Progenitor cell of endocrine pancreas (in vitro differentiated cells): Measurements from ENCODE around the gene DCTPP1. TPM values are rescaled to one million over a fixed set of nuclear protein-coding genes. Genes with fewer than 3 reads are reported as not detected.

Experiments
- DNase-seq: peaks from one replicate; pipeline ENCODE4 v3.0.0; 2021; ENCODE audit warnings: low spot score; ENCODE audit not compliant: unreplicated experiment
- H3K27ac Mint-ChIP-seq: 2 replicates; pipeline ENCODE4 v1.8.0; 2021; ENCODE audit warnings: mild to moderate bottlenecking, moderate library complexity, mixed read lengths
- H3K27me3 Mint-ChIP-seq: 2 replicates; pipeline ENCODE4 v1.8.0; 2021; ENCODE audit warnings: mixed read lengths
- H3K36me3 Mint-ChIP-seq: 2 replicates; pipeline ENCODE4 v1.8.0; 2022; ENCODE audit warnings: mixed read lengths; ENCODE audit not compliant: insufficient read depth
- H3K4me1 Mint-ChIP-seq: 2 replicates; pipeline ENCODE4 v1.8.0; 2021; ENCODE audit warnings: low read depth, mixed read lengths
- H3K4me3 Mint-ChIP-seq: 2 replicates; pipeline ENCODE4 v1.8.0; 2021; ENCODE audit warnings: low read depth, mild to moderate bottlenecking, moderate library complexity, mixed read lengths
- H3K9me3 Mint-ChIP-seq: 2 replicates; pipeline ENCODE4 v1.8.0; 2021; ENCODE audit warnings: low read depth, mixed read lengths
- total RNA-seq: library from RNA; stranded (reverse); gene quantifications from 2 replicates; pipeline ENCODE4 v1.2.1, GENCODE V29; 2021
- TF ChIP-seq, protein P1 (sequence below): fragments of 200-600 bp; sonication (generic); IDR thresholded peaks from one replicate; pipeline ENCODE4 v1.5.0; 2021; ENCODE audit warnings: antibody characterized with exemption, mild to moderate bottlenecking; ENCODE audit not compliant: unreplicated experiment

DCTPP1 gene
- total RNA-seq, 1 donor from 2014 or later, result 65.9 TPM

DNA sequence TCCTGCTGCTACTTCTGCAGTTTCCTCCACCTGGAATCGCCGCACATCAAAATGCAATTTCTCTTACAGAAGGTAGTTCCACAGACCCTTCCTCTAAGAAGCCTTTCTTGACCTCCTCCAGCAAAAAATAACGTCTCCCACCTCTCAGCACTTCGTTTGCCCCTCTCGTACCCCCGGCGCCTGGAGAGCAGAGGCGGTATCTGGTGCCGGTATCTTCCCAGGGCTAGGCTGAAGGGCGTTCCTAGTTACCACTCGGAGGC, 482 bp downstream of the DCTPP1 start:
- Mint-ChIP-seq H3K36me3 (peaks cover 16% of the 10 kb centered on the region), H3K27ac (peak overlapping the region; percentile 1), H3K4me3 (no peak overlapping the region), H3K27me3 (no peaks in the 10 kb centered on the region), H3K4me1 (peaks cover 10% of the 10 kb centered on the region), H3K9me3 (no peaks in the 10 kb centered on the region)
- TF ChIP-seq, protein P1, sequence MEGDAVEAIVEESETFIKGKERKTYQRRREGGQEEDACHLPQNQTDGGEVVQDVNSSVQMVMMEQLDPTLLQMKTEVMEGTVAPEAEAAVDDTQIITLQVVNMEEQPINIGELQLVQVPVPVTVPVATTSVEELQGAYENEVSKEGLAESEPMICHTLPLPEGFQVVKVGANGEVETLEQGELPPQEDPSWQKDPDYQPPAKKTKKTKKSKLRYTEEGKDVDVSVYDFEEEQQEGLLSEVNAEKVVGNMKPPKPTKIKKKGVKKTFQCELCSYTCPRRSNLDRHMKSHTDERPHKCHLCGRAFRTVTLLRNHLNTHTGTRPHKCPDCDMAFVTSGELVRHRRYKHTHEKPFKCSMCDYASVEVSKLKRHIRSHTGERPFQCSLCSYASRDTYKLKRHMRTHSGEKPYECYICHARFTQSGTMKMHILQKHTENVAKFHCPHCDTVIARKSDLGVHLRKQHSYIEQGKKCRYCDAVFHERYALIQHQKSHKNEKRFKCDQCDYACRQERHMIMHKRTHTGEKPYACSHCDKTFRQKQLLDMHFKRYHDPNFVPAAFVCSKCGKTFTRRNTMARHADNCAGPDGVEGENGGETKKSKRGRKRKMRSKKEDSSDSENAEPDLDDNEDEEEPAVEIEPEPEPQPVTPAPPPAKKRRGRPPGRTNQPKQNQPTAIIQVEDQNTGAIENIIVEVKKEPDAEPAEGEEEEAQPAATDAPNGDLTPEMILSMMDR, result no peak
- DNase-seq, result no peak

DNA sequence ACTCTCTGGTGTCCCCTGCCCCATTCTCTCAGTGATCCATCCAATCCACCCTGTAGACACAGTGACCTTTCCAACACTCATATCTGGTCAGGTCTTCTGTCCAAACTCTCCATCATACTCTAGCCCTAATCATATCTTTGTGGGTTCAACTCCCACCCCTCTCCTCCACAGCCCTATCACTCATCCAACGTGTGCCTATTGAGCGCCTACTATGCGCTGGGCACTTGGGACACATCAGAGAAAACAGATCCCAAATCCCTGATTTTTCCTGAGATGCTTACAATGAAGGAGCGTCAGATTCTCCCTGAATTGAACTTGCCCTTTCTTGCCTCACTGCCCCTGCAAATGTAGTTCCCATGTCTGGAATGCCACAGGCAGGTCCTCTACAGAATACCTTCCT, 1.8 kb downstream of the DCTPP1 start:
- peaks cover 8% of the 10 kb centered on the region for H3K4me1 Mint-ChIP-seq
- H3K27ac Mint-ChIP-seq, result peak overlapping the region; percentile 0
- TF ChIP-seq, protein P1, result no peak
- peaks cover 16% of the 10 kb centered on the region for H3K36me3 Mint-ChIP-seq
- H3K27me3 Mint-ChIP-seq, result no peaks in the 10 kb centered on the region
- H3K4me3 Mint-ChIP-seq, result no peak overlapping the region
- no peak for DNase-seq
- H3K9me3 Mint-ChIP-seq, result no peaks in the 10 kb centered on the region

DNA sequence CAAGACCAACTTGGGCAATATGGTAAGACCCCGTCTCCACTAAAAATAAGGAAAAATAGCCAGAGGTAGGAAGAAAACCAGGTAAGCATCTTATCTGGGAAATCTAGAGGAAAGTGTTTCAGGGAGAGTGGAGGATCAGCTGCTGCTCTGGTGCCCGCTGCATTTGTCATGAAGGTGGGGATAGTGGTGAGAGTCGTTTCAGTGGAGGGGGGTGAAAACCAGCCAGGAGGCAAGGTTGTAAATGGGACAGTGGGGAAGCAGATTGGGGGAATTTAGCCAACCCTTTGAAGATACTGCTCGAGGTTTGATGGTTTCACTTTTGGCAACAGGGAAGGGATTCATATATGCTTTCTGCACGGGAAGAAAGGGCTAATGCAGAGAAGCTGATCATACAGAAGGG, 8.8 kb downstream of the DCTPP1 start:
- DNase-seq, result no peak
- TF ChIP-seq, protein P1, result no peak
- Mint-ChIP-seq H3K4me3 (no peak overlapping the region), H3K9me3 (no peaks in the 10 kb centered on the region), H3K36me3 (peaks cover 25% of the 10 kb centered on the region), H3K4me1 (no peaks in the 10 kb centered on the region), H3K27me3 (no peaks in the 10 kb centered on the region), H3K27ac (no peak overlapping the region)

DNA sequence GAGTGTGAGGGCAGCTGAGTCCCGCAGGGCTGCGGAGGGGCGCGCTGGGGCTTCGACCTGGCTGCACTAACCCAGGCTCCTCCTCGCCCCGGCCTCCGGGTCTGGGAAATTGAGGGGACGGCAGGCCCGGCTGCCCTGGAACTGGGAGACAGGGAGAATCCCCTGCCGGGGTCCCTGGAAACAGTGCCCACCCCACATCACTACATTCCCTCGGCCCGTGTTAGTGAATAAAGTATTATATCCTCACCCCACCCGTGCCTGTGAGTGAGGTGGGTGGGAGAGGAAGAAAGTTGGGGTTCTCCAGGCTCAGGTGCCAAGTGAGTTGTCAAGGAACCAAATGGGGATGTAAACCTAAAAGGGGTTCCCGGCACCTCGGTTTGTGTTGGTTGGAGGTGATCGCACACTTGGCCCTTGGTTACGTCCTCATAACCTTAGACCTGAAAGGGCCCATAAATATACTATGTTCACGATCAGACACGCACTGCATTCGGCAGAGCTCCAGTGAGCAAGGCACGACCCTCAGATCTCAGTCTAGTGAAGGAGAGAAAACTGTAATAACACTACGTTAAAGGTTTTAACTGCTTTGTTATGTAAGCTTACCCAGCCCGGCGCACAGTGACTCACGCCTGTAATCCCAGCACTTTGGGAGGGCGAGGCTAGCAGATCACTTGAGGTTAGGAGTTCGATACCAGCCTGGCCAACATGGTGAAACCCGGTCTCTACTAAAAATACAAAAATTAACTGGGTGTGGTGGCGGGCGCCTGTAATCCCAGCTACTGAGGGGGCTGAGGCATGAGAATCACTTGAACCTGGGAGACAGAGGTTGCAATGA, 11.3 kb downstream of the DCTPP1 start:
- peak overlapping the region; percentile 80 for H3K27ac Mint-ChIP-seq

DNA sequence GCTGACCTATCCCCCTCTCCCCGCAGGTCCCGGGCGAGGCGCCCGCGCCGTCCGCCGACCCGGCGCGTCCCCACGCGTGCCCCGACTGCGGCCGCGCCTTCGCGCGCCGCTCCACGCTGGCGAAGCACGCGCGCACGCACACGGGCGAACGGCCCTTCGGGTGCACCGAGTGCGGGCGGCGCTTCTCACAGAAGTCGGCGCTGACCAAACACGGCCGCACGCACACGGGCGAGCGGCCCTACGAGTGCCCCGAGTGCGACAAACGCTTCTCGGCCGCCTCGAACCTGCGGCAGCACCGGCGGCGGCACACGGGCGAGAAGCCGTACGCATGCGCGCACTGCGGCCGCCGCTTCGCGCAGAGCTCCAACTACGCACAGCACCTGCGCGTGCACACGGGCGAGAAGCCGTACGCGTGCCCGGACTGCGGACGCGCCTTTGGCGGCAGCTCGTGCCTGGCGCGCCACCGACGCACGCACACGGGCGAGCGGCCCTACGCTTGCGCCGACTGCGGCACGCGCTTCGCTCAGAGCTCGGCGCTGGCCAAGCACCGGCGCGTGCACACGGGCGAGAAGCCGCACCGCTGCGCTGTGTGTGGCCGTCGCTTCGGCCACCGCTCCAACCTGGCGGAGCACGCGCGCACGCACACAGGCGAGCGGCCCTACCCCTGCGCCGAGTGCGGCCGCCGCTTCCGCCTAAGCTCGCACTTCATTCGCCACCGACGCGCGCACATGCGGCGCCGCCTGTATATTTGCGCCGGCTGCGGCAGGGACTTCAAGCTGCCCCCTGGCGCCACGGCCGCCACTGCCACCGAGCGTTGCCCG, 12.1 kb downstream of the DCTPP1 start:
- peak; percentile 80 for DNase-seq
- Mint-ChIP-seq H3K4me1 (no peaks in the 10 kb centered on the region), H3K36me3 (peaks cover 21% of the 10 kb centered on the region), H3K27ac (no peak overlapping the region), H3K4me3 (peak overlapping the region; percentile 55), H3K27me3 (no peaks in the 10 kb centered on the region), H3K9me3 (no peaks in the 10 kb centered on the region)
- TF ChIP-seq, protein P1, result peak; percentile 41

More for the DNA sequence above, 11.3 kb downstream of the DCTPP1 start:
- Mint-ChIP-seq H3K9me3 (no peaks in the 10 kb centered on the region), H3K4me3 (peak overlapping the region; percentile 55), H3K27me3 (no peaks in the 10 kb centered on the region), H3K4me1 (no peaks in the 10 kb centered on the region), H3K36me3 (peaks cover 20% of the 10 kb centered on the region)
- TF ChIP-seq, protein P1, result no peak
- DNase-seq, result no peak
